Left ventricle myocardium inferior (tissue), 1 donor: ENCODE data around the gene MFNG. TPM values are rescaled to one million over a fixed set of nuclear protein-coding genes. Genes with fewer than 3 reads are reported as not detected.
A peak's percentile ranks its signal among the peaks of the same experiment; 100 is the strongest.

Experiments
- DNase-seq: peaks from one replicate; pipeline ENCODE4 v3.0.0-alpha.2; 2020
- H3K27ac ChIP-seq: fragments of 200-600 bp; replicated peaks from 2 replicates; pipeline ENCODE4 v1.8.0; 2021
- H3K27me3 ChIP-seq: fragments of 200-600 bp; 2 replicates; pipeline ENCODE4 v1.8.0; 2021; ENCODE audit warnings: low read depth
- H3K36me3 ChIP-seq: fragments of 200-600 bp; 2 replicates; pipeline ENCODE4 v1.8.0; 2021
- H3K4me1 ChIP-seq: fragments of 200-600 bp; 2 replicates; pipeline ENCODE4 v1.8.0; 2021
- H3K4me3 ChIP-seq: fragments of 200-600 bp; 2 replicates; pipeline ENCODE4 v1.8.0; 2021; ENCODE audit warnings: mild to moderate bottlenecking, moderate library complexity
- H3K9me3 ChIP-seq: fragments of 200-600 bp; replicated peaks from 2 replicates; pipeline ENCODE4 v1.8.0; 2021
- intact Hi-C: fragments of 100-400 bp; cut with micrococcal nuclease; formaldehyde crosslinking; loops from one replicate; pipeline ENCODE4 v1.11.0; 2022
- total RNA-seq: library from RNA; stranded (reverse); fragmentation: NEBNext Ultra II Directional; extraction: Animal tissue kit (Norgen Biotek cat#: 25700); gene quantifications from one replicate; pipeline ENCODE4 v1.2.1, GENCODE V29; 2021
- TF ChIP-seq, protein P1 (sequence below): fragments of 200-600 bp; IDR thresholded peaks from 2 replicates; pipeline ENCODE4 v1.8.0; 2021; ENCODE audit warnings: antibody characterized with exemption, mild to moderate bottlenecking, borderline replicate concordance
- donor health status: DM: no; HTN: yes; CAD: no; lungs with severe emphysema.

The MFNG gene
- total RNA-seq, 1 donor from 2014 or later: 11.8 TPM

DNA sequence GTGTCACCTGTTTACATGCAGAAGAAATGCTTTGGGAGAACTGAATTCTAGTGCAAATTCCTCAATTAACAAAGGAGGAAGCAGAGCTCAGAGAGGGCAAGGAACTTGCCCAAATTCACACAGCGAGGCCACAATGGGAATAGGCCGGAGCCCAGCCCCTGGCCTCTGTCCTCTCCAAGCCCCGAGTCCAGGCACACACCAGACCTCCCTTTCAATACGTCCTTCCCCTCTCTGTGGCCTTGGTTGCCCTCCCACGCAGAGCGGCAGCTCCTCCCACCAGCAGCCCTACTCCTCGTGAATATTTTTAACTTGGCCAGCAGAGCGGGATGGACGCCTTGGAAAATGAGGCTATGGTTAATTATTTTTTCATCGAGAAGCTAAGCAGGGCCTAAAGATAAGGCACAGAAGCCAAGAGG, 34.6 kb upstream of the MFNG start:
- peaks cover 72% of the 10 kb centered on the region for H3K27me3 ChIP-seq
- H3K4me3 ChIP-seq: no peak overlapping the region
- DNase-seq: no peak
- intact Hi-C loops: no loop called here
- H3K4me1 ChIP-seq: peaks cover 45% of the 10 kb centered on the region
- H3K27ac ChIP-seq: peak overlapping the region; percentile 92
- peaks cover 5% of the 10 kb centered on the region for H3K9me3 ChIP-seq
- H3K36me3 ChIP-seq: peaks cover 2% of the 10 kb centered on the region
- TF ChIP-seq, protein P1, sequence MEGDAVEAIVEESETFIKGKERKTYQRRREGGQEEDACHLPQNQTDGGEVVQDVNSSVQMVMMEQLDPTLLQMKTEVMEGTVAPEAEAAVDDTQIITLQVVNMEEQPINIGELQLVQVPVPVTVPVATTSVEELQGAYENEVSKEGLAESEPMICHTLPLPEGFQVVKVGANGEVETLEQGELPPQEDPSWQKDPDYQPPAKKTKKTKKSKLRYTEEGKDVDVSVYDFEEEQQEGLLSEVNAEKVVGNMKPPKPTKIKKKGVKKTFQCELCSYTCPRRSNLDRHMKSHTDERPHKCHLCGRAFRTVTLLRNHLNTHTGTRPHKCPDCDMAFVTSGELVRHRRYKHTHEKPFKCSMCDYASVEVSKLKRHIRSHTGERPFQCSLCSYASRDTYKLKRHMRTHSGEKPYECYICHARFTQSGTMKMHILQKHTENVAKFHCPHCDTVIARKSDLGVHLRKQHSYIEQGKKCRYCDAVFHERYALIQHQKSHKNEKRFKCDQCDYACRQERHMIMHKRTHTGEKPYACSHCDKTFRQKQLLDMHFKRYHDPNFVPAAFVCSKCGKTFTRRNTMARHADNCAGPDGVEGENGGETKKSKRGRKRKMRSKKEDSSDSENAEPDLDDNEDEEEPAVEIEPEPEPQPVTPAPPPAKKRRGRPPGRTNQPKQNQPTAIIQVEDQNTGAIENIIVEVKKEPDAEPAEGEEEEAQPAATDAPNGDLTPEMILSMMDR: no peak

DNA sequence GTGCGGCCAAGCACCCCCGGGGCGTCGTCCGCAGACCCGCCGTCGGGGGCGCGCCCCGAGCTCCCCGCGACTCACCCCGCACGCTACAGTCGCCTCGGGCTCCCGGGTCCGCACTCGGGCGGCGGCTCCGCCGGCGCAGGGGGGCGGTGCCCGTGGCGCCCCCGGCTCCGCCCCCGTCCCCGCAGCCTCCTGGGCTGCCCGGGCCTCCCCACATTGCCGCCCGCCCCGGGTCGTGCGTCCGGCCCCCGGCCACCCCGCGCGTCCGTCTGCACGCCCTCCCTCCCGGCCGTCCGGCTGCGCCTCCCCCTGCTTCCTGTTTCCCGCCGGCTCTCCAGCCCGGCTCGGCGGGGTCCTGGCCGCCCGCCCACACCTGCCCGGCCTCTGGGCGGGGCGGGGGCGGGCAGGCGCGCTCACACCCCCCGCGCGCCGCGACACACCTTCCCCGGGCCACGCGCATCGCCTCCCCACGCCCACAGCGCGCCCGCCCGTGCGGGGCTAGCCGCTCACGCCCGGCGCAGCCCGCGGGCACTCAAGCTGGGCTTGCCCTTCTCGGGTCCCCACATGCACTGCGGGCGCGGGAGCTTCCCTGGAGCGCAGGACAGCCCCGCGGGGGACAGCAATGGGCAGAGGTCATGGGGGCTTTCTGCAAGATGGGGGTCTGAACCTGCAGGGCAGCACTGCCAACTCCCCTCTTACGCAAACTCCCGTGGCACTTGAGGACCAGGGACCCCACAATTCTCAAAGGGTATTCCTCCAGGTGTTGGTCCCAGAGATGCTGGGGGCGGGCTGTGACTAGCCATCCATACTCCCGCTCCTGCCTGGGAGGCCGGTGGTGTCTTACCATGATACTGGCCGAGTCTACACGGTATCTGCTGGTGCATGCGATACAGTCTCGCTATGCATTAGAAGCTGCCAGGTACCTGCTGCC, 33.3 kb upstream of the MFNG start, which contains the start of gene CARD10:
TSS of gene CARD10 (minus strand) at position 148 of the 928 bp plus-strand sequence. CDS start 215 bp downstream, outside the sequence.
- Histone ChIP-seq H3K4me3 (peak within 1 kb of the TSS; percentile 77), H3K27ac (peak within 1 kb of the TSS; percentile 92), H3K27me3 (peaks cover 66% of the 10 kb centered on the region), H3K36me3 (peaks cover 11% of the 10 kb centered on the region), H3K4me1 (peaks cover 38% of the 10 kb centered on the region), H3K9me3 (peaks cover 5% of the 10 kb centered on the region)
- intact Hi-C loops: no loop called here
- peak; percentile 50 for DNase-seq
- TF ChIP-seq, protein P1: no peak

DNA sequence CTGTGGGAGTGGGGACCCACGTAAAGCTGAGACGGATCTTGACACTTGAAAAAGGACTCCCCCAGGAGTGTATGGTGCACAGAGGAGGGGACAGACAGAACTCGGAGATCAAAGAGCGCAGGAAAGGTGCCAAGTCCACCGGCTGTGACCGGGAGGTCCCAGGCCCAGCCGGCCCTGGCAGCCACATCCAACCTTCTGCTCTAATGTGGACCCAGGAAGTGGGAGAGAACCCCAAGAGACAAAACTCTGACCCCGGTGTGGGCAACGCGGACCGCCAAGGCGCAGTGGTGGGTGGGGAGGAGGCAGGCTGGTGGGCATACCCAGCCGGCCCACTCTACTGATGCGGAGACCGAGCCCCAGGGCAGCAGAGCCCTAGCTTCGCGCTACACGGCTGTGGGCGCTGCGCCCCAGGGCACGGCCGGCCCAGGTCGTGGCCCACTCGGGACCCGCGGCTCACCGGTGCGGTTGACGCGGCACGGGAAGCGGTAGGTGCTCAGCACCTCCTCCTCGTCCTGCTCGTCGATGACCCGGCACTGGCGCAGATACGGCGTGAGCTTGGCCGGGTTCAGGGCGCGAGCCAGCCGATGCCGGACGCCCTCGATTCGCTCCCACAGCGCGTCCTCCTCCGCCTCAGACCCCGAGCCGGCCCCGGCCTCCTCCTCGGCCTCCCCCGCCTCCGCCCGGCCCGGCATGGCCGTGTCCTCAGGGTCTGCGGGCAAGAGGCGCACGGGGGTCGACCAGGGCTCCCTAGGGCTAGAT, 32.5 kb upstream of the MFNG start:
- H3K4me3 ChIP-seq: peak overlapping the region; percentile 77
- H3K36me3 ChIP-seq: peaks cover 13% of the 10 kb centered on the region
- peaks cover 39% of the 10 kb centered on the region for H3K4me1 ChIP-seq
- TF ChIP-seq, protein P1: no peak
- DNase-seq: no peak
- peak overlapping the region; percentile 92 for H3K27ac ChIP-seq
- H3K9me3 ChIP-seq: peaks cover 5% of the 10 kb centered on the region
- intact Hi-C loops: no loop called here
- H3K27me3 ChIP-seq: peaks cover 58% of the 10 kb centered on the region

DNA sequence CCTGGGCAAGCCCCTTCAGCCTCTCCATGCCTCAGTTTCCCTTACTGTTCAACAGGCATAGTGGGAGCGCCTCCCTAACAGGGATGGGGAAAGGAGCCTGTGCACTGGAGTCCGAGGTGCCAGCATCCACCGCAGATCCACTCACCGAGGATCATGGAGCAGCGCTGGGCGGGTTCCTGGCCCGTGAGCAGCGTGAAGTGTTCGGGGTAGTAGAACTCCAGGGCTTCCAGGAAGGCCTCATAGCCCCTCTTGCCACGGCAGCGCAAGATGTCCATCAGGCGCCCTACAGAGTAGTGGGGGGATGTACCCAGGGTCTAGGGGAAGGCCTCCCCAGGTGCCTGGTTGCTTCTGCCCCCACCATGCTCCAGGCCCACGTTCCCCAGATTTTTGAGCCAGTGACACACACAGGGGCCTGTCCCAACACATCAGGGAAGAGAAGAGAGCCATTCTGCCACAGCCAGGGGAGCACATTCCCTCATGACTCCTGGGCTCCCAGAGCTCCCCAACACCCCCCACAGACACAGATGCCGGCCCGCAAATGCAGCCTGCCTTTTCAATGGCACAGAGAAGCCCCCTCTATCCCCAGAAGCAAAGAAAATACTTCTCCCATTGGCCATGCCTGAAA, 31.8 kb upstream of the MFNG start:
- H3K4me1 ChIP-seq: peaks cover 46% of the 10 kb centered on the region
- peak overlapping the region; percentile 92 for H3K27ac ChIP-seq
- H3K36me3 ChIP-seq: peaks cover 13% of the 10 kb centered on the region
- DNase-seq: no peak
- peaks cover 5% of the 10 kb centered on the region for H3K9me3 ChIP-seq
- H3K4me3 ChIP-seq: peak overlapping the region; percentile 77
- H3K27me3 ChIP-seq: peaks cover 51% of the 10 kb centered on the region
- intact Hi-C loops: no loop called here
- TF ChIP-seq, protein P1: no peak

DNA sequence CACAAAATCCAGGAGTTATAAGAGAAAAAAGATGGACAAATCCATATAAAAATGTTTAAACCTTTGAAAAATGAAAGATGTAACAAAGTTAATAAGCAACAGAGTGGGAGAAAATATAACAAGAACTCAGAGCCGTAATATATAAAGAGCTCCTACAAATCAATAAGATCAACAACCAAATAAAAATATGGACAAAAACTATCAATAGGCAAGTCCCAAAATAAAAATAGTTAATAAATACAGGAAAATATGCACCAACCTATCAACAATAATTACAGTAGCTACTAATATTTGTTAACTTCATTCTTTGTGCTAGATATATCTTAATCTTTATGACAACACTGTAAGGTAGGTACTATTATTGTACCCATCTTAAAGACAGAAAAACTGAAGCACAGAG, 30.3 kb upstream of the MFNG start:
- peak overlapping the region; percentile 92 for H3K27ac ChIP-seq
- peaks cover 58% of the 10 kb centered on the region for H3K4me1 ChIP-seq

More for the DNA sequence above, 30.3 kb upstream of the MFNG start:
- peaks cover 43% of the 10 kb centered on the region for H3K27me3 ChIP-seq
- TF ChIP-seq, protein P1: no peak
- intact Hi-C loops: no loop called here
- H3K9me3 ChIP-seq: peaks cover 5% of the 10 kb centered on the region
- H3K4me3 ChIP-seq: no peak overlapping the region
- peaks cover 13% of the 10 kb centered on the region for H3K36me3 ChIP-seq
- DNase-seq: no peak
